Endodermal cell (in vitro differentiated cells): ENCODE results near the gene MARK1. TPM values are rescaled to one million over a fixed set of nuclear protein-coding genes. Genes with fewer than 3 reads are reported as not detected.

Experiments
- DNase-seq: peaks from one replicate; pipeline ENCODE4 v3.0.0-alpha.2; 2017
- H3K27ac ChIP-seq: 2 replicates; pipeline ENCODE4 v1.5.1; 2013; ENCODE audit warnings: mild to moderate bottlenecking, low read depth, low read length, moderate library complexity
- H3K27me3 ChIP-seq: 2 replicates; pipeline ENCODE4 v1.6.1; 2013; ENCODE audit warnings: mild to moderate bottlenecking, low read length, moderate library complexity; ENCODE audit not compliant: insufficient read depth, control insufficient read depth, poor library complexity, severe bottlenecking
- H3K36me3 ChIP-seq: 2 replicates; pipeline ENCODE4 v1.7.0; 2013; ENCODE audit warnings: mild to moderate bottlenecking, low read length, moderate library complexity; ENCODE audit not compliant: control insufficient read depth, insufficient read depth
- H3K4me1 ChIP-seq: one replicate; pipeline ENCODE4 v1.7.0; 2013; ENCODE audit warnings: low read length; ENCODE audit not compliant: control insufficient read depth, insufficient read depth
- H3K4me3 ChIP-seq: 2 replicates; pipeline ENCODE4 v1.5.1; 2013; ENCODE audit warnings: mild to moderate bottlenecking, low read length, moderate library complexity
- H3K9ac ChIP-seq: 2 replicates; pipeline ENCODE4 v1.6.1; 2013; ENCODE audit warnings: mild to moderate bottlenecking, low read length, moderate library complexity; ENCODE audit not compliant: poor library complexity, severe bottlenecking; ENCODE audit errors: extremely low read depth
- H3K9me3 ChIP-seq: 2 replicates; pipeline ENCODE4 v1.6.1; 2013; ENCODE audit warnings: mild to moderate bottlenecking, low read length, moderate library complexity; ENCODE audit not compliant: control insufficient read depth
- H3K27ac Mint-ChIP-seq: 2 replicates; pipeline ENCODE4 v1.8.0; 2020; ENCODE audit warnings: mixed read lengths
- H3K27me3 Mint-ChIP-seq: 2 replicates; pipeline ENCODE4 v1.8.0; 2021; ENCODE audit warnings: mild to moderate bottlenecking, mixed read lengths; ENCODE audit not compliant: insufficient read depth
- H3K36me3 Mint-ChIP-seq: 2 replicates; pipeline ENCODE4 v1.8.0; 2020; ENCODE audit warnings: low read depth, mixed read lengths
- H3K4me1 Mint-ChIP-seq: 2 replicates; pipeline ENCODE4 v1.8.0; 2020; ENCODE audit warnings: mixed read lengths
- H3K4me3 Mint-ChIP-seq: 2 replicates; pipeline ENCODE4 v1.8.0; 2020; ENCODE audit warnings: mild to moderate bottlenecking, moderate library complexity, mixed read lengths
- H3K9me3 Mint-ChIP-seq: 2 replicates; pipeline ENCODE4 v1.8.0; 2020; ENCODE audit warnings: mild to moderate bottlenecking, mixed read lengths
- WGBS, 2 experiments: methylation state at CpG; one replicate each; pipeline versions ENCODE4 v1.1.5 to v1.1.7; 2013; ENCODE audit warnings: missing lambda C conversion rate in 2 of 2, mixed read lengths in 1 of 2; ENCODE audit not compliant: insufficient coverage in 1 of 2, insufficient read length in 1 of 2; 5-methylcytosine and 5-hydroxymethylcytosine counted together
- total RNA-seq, 2 donors: library from RNA; stranded (reverse); fragmentation: NEBNext Ultra II Directional in 1 of 2; extraction: Animal tissue kit (Norgen Biotek cat#: 25700) in 1 of 2; gene quantifications; 2 replicates in 1 of 2; 3 replicates in 1 of 2; pipeline ENCODE4 v1.2.1, GENCODE V29; 2021
- TF ChIP-seq, protein P1 (sequence below): fragments of 200-600 bp; sonication (generic); conservative IDR thresholded peaks from 2 replicates; pipeline ENCODE4 v1.5.0; 2021; ENCODE audit warnings: antibody characterized with exemption, mild to moderate bottlenecking

The MARK1 gene
- total RNA-seq, 2 donors from 2014 or later: 8.8 to 12.6 TPM

DNA sequence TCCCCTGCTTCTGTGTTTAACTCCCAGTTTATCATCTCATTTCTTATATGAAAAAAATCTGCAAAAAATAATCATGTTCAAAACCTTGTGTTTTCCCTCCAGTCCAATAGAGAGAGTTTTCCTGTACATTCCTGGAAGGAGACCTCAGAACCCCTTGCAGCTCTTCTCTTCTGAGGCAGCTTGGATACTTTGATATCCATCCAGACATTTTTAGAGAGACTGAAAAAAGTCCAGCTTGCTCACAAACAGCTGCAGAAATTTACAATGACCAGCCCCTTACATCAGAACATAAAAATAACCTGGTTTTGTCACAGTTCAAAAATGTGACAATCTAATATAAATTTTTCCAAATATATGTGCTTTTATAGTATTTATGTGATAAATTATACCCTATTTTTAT lies 88.9 kb downstream of the MARK1 start:
- Mint-ChIP-seq H3K4me3 (no peak overlapping the region), H3K27me3 (no peaks in the 10 kb centered on the region), H3K4me1 (no peaks in the 10 kb centered on the region), H3K9me3 (no peaks in the 10 kb centered on the region), H3K36me3 (peaks cover 8% of the 10 kb centered on the region), H3K27ac (no peak overlapping the region)
- Histone ChIP-seq H3K9ac (no peak overlapping the region), H3K9me3 (no peaks in the 10 kb centered on the region), H3K36me3 (peaks cover 5% of the 10 kb centered on the region), H3K27me3 (no peaks in the 10 kb centered on the region), H3K4me1 (no peaks in the 10 kb centered on the region), H3K27ac (no peak overlapping the region), H3K4me3 (no peak overlapping the region)
- no peak for DNase-seq
- TF ChIP-seq, protein P1, sequence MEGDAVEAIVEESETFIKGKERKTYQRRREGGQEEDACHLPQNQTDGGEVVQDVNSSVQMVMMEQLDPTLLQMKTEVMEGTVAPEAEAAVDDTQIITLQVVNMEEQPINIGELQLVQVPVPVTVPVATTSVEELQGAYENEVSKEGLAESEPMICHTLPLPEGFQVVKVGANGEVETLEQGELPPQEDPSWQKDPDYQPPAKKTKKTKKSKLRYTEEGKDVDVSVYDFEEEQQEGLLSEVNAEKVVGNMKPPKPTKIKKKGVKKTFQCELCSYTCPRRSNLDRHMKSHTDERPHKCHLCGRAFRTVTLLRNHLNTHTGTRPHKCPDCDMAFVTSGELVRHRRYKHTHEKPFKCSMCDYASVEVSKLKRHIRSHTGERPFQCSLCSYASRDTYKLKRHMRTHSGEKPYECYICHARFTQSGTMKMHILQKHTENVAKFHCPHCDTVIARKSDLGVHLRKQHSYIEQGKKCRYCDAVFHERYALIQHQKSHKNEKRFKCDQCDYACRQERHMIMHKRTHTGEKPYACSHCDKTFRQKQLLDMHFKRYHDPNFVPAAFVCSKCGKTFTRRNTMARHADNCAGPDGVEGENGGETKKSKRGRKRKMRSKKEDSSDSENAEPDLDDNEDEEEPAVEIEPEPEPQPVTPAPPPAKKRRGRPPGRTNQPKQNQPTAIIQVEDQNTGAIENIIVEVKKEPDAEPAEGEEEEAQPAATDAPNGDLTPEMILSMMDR: no peak

DNA sequence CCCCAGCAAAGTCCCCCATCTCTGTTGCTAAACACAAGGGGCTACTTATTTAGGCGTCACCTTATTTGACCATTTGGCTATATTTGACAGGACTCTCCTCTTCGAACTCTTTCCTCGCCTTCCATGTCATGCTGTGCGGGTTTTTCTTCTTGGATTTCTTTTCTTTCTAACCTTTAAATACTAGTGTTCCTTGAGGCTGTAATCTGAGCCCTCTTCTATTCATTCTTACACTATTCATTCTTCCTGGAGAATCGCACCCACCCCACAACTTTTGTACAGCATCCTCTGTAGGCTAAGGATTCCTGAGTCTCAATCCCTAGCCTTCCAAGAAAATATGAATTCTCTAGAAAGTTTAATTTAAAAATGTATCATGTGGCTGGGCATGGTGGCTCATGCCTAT lies 100.5 kb downstream of the MARK1 start:
- H3K9me3 Mint-ChIP-seq: no peaks in the 10 kb centered on the region
- no peak overlapping the region for H3K4me3 Mint-ChIP-seq
- TF ChIP-seq, protein P1: no peak
- Histone ChIP-seq H3K9me3 (no peaks in the 10 kb centered on the region), H3K9ac (no peak overlapping the region), H3K4me3 (no peak overlapping the region), H3K36me3 (no peaks in the 10 kb centered on the region), H3K4me1 (no peaks in the 10 kb centered on the region), H3K27ac (no peak overlapping the region), H3K27me3 (no peaks in the 10 kb centered on the region)
- no peak overlapping the region for H3K27ac Mint-ChIP-seq
- no peak for DNase-seq
- peaks cover 30% of the 10 kb centered on the region for H3K36me3 Mint-ChIP-seq
- WGBS, 2 experiments: 80 to 89% methylated on average over 4 to 5 of the region's 5 CpGs
- H3K4me1 Mint-ChIP-seq: no peaks in the 10 kb centered on the region
- H3K27me3 Mint-ChIP-seq: no peaks in the 10 kb centered on the region

DNA sequence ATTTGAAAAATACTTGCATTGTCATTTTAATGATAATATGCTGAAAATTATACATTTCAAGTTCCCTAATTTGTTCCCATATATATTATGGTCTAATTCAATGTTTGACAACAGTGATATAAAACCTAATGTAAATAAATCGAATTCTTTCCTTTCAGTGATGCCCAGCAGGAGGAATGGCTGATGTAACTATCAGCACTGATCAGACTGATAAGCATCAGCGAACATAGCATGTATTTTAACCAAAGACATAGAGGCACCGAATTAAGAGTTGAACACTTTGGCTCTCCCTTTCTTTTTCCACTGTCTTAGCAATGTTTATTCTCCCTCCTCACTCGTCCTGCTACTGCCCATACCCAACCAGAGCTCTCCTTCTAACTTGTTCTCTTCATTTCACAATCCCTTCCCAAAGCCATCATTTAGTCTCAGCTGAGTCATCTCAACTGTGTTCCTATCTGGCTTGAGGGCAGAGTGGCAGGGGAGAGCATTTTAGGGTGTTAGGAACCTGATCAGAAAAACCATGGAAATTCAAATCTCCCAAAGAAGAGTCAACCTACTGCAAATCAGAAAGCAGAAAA lies 103.4 kb downstream of the MARK1 start:
- peak overlapping the region; percentile 14 for H3K27ac Mint-ChIP-seq

More for the DNA sequence above, 103.4 kb downstream of the MARK1 start:
- no peak for DNase-seq
- Mint-ChIP-seq H3K36me3 (peaks cover 26% of the 10 kb centered on the region), H3K27me3 (no peaks in the 10 kb centered on the region), H3K4me3 (no peak overlapping the region), H3K4me1 (no peaks in the 10 kb centered on the region), H3K9me3 (no peaks in the 10 kb centered on the region)
- Histone ChIP-seq H3K9ac (no peak overlapping the region), H3K27ac (no peak overlapping the region), H3K4me3 (no peak overlapping the region), H3K9me3 (no peaks in the 10 kb centered on the region), H3K27me3 (no peaks in the 10 kb centered on the region), H3K4me1 (no peaks in the 10 kb centered on the region), H3K36me3 (no peaks in the 10 kb centered on the region)
- WGBS, 2 experiments: 78 to 88% methylated on average over 3 to 4 of the region's 4 CpGs
- TF ChIP-seq, protein P1: no peak
